NCI-H460 (cell line): ENCODE results near the gene ERBB4. TPM values are rescaled to one million over a fixed set of nuclear protein-coding genes. Genes with fewer than 3 reads are reported as not detected.
"Not testable (repeated sequence)": the region's sequence is repeated elsewhere in the genome, so short reads cannot be mapped to it uniquely, and the experiment has no call there.

Source experiments
- DNase-seq: peaks from one replicate; pipeline ENCODE4 v3.0.0-alpha.2; 2016; ENCODE audit warnings: low read depth; ENCODE audit errors: extremely low read depth
- total RNA-seq: library from RNA; depleted of rRNA; stranded (reverse); fragments of >200 nt; shearing (Covaris generic); gene quantifications from 2 replicates; pipeline ENCODE4 v1.2.3, GENCODE V29; 2014

Gene ERBB4
- total RNA-seq, 1 experiment from 2014 or later, result 0.32 TPM

DNA sequence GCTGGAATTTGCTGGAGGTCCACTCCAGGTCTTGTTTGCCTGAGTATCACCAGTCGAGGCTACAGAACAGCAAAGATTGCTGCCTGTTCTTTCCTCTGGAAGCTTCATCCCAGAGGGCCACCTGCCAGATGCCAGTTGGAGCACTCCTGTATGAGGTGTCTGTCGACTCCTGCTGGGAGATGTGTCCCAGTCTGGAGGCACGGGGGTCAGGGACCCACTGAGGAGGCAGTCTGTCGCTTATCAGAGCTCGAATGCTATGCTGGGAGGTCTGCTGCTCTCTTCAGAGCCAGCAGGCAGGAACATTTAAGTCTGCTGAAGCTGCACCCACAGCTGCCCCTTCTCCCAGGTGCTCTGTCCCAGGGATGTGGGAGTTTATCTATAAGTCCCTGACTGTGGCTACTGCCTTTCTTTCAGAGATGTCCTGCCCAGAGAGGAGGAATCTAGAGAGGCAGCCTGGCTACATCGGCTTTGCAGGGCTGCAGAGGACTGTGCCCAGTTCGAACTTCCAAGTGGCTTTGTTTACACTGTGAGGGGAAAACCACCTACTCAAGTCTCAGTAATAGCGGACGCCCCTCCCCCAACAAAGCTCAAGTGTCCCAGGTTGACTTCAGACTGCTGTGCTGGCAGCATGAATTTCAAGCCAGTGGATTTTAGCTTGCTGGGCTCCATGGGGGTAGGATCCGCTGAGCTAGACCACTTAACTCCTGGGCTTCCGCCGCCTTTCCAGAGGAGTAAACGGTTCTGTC is 301.1 kb downstream of the ERBB4 start:
- DNase-seq, result no peak

DNA sequence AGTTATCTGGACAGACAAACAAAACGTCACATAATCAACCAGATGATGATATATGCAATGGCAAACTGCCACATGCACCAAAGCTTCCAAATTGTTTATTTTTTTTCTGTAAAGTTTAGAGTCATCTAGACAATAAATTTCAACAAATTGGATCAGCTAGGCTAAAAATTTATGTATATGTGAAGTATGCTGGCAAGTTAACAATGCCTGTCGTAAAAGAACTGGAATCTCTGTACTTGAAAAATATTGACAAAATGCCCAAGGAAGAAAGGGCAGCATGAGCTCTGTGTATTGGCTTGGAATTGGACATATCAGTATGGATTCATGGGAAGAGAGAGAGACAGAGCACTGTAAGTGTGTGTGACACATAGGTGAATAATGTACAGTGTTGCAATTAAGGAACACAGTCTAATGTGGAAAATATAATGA is 309.8 kb downstream of the ERBB4 start:
- no peak for DNase-seq

DNA sequence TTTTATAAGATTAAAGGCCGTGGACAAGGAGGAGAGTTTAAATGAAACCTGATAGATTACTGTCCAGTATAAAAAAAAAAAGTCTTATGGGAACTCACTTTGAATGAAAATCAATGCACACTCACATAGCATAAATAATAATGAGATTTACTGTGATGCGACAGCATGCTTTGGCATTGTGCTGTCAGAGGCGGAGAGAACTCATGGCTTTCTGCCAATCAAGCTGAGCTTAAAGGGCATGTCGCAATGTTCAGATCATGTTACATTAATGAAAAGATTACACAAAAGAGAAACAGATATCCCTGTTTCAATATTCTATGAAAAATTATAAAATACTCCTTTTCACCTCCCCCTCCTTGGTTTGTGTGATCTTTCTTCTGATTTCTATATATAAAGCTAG is 310.8 kb downstream of the ERBB4 start:
- peak; percentile 78 for DNase-seq

DNA sequence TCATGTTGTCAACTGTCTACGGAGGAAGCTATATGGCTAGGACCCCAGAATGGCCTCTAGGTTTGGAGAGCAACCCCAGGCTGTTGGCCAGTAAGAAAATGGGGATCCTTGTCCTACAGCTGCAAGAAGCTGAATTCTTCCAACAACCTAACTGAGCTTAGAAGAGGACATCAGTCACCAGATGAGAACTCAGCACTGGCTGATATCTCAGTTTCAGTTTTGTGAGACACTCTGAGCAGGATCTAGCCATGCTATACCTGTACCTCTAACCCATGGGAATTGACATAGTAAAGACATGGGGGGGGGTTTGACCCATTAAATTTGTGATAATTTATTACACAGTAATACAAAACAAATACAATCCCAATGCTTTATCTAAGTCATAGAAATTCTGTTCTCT is 312.5 kb downstream of the ERBB4 start:
- no peak for DNase-seq

DNA sequence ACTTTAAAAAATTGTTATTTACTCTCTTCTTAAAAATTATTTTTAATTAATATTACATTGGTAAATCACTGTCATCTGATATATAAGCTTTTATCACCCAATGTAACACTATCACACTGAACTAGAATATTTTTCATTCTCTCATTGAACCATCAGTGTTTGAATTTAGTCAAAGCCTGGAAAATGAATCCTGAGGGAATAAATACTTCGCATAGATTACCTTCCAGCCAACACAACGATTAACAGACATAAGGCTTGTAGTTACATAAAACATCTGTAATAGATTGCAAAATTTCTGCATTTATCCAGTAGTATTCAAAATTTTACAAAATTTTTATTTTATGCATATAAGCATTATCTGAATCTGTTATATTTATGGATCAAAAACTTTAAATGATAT is 314.9 kb downstream of the ERBB4 start:
- no peak for DNase-seq

DNA sequence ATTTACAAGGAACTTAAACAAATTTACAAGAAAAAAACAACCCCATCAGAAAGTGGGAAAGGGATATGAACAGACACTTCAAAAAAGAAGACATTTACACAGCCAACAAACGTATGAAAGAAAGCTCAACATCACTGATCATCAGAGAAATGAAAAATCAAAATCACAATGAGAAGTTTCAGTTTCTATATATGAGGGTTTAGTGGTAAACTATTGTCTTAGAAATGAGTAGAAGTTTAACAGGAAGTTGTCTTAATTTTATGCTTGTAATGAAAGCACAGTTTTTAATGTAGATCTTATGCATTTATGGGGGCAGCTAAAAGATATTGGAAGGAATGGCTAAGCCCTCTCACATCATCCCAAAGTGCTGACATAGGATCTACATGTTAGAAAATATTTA is 325.4 kb downstream of the ERBB4 start:
- no peak for DNase-seq

DNA sequence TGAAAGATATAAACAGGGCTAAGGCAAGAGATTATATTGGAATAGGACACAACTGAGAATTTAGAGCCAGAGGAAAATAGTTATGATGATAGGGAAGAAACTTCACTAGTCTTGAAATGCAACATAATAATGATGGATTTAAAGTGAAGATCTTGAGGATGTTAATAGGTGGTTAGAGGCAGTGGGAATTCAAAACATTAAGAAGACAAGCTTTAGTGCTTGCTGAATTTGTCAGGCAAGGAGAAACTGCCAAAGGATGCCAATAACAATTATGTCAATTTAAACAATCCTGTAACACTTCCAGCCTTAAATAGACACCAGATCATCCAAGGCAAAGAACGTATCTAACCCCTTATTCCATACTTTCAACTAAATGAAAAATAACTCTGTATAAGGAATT is 330.1 kb downstream of the ERBB4 start:
- no peak for DNase-seq

DNA sequence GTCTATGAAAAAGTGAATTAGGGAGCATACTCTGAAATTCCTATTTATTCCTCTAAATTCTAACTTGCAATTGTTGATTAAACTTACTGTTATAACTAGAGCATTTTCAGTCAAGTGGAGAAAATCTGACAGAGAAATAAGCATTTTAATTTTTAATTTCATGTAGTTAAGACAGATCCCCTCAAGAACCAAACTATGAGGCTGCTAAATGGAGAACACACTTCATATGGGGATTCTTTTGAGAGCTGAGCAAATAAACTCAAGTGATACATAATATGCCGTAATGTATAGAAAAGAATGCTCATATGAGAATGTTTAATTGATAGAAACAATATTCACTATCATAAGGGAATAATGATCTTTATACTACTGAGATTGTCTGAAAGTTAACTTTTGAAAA is 340.8 kb downstream of the ERBB4 start:
- DNase-seq, result no peak

DNA sequence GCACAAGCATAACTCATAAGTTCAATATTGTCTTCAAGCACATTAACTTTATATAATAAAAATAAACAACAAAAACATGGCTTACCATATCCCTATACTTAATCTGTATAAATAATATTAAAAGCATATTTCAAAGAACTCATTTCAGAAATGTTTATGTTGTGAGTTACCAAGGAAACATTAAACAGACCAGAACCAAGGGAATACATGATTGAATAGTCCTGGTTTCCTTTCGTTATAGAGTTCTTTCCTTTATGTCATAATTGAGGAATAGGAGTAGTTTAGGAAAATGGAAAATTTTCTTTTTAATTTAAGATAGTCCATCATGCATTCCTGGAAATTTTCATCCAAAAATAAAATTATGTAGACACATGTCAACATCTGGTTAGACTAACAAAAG is 343.0 kb downstream of the ERBB4 start:
- no peak for DNase-seq

DNA sequence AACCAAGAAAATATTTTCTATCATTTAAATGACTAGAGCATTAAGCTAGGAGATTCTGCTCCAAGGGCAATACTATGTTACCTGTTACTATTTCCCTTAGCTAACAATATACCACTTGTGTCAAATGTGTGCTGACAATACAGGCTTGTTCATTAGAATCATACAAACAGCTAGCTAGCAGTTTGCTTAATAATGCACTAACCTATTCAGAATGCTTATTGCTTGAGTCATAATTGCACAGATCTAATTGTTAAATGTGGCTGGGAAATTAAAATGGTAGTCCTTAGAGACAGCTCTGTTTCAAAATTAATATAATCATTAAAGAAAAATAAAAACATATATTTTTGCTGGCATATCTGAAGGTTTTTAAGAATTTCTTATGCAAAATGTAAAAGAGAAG is 344.2 kb downstream of the ERBB4 start:
- DNase-seq, result no peak

DNA sequence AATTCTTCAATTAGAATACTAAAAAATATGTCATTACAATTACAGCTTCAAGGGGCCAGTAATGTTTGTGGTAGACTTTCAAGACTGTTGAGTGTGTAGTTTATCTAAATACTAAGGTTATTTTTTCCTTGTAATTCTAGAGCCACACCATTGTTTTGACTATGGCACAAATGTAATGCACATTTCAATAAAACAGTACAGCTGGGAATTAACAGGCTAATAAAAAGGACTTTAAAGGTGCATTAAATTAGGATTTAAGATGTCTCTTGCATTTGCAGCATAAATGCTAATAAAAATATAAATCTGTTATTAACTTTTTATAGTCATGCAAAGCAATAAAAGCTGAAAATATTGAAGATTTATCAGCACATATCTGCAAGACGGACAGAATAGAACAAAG is 344.8 kb downstream of the ERBB4 start:
- DNase-seq, result no peak

DNA sequence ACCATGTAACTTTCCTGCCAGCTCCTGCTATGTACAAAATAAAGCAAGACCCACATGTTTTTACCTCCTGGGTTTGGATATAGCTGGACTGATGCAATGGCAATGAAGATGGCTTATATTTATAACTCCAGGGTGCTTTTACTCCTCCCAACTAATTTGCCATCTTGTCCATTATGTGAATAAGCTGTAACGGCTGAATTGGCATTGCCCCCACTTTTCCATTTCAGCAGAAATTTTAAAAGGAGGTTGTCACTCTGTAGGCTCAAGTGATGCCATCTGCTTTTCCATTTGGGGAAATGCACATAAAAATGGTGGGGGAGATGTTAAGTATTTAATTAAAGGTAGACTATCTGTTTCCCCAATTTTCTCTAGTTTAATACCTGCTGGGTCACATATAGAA is 345.5 kb downstream of the ERBB4 start:
- no peak for DNase-seq

DNA sequence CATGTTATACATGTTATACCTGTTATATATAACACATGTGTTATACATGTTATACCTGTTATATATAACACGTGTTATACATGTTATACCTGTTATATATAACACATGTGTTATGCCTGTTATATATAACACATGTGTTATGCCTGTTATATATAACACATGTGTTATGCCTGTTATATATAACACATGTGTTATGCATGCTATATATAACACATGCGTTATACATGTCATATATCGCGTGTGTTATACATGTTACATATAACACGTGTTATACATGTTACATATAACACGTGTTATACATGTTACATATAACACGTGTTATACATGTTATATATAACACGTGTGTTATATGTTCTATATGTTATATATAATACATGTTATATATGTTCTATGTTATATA is 347.2 kb downstream of the ERBB4 start:
- DNase-seq, result not testable (repeated sequence)

DNA sequence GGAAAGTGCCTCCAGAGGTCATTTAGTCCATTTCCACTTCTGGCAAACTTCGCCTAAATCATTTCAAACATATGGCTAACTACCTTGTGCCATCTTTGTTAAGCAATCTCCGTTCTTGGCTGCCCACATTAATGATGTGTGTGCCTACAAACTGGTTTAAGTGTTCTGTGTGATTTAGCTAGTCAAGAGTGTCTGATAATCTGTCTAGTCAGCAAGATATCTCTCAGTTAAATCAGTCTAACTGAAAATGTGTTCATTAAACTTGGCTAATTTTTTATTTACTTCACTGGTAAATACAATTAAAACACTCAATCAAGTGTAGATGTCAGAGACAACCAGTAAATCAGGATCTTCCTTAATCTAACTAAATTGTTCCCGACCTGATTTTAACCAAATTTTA is 352.4 kb downstream of the ERBB4 start:
- DNase-seq, result no peak

DNA sequence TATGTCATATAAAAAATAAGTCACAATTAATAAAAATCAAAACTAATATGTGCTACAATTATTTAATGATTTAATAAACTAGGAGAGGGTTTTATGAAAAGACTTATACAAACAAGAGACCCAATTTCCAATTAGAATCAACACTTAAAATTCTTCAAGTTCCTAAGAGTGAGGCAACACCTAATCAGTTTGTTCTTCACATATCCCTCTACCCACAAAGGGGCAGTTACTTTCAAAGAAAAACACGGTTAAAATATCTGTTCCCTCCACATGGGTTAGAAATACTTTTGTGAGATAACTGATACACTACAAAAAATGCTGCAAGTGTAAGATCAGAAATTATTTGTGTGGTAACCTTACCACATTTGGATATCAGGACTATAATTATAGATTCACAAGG is 357.0 kb downstream of the ERBB4 start:
- DNase-seq, result no peak

DNA sequence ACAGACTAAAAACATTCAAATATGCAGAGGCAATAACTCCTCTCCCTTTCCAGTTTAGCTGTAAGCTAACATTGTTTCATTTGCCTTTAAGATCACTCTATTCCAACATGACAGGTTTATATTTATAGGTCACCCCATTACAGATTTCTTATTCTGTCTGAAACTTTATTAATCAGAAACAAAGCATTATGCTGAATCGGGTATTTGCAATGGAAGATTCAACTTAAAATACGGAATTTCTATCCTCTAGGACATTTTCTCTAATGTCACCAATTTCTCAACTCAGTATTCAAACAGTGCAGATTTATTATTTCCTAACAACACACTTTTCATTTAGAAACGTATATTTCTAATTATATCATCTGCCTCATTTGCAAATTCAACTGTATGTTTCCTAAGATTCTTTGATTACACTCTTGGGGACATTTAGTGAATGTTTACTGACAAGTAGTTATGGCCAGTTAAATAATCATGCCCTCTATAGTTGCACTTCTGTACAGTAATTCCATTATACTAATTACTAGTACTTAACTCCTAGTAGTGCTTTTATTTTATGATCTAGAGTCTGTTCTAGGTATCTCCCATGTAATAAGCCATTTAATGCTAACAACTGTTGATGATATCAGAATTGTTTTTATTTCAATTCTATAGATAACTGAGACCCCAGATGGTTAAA is 358.1 kb downstream of the ERBB4 start:
- no peak for DNase-seq

DNA sequence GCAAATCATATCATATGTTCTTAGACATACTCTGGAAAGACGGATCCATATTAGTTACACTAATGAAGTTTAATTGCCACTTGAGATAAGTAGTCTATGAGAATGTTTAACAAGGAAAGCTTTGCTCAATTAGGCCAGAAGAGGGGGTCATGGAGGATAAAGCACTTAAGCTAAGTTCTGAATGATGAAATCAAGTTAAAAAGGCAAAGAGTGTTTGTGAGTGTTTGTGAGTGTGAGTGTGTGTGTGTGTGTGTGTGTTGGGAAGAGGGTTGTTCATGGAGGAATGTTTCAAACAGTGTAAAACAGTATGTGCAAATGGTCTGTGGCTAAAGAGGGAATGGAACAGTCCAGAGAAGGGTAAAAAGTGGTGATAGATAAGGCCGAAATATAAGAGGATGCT is 360.9 kb downstream of the ERBB4 start:
- peak; percentile 1 for DNase-seq

DNA sequence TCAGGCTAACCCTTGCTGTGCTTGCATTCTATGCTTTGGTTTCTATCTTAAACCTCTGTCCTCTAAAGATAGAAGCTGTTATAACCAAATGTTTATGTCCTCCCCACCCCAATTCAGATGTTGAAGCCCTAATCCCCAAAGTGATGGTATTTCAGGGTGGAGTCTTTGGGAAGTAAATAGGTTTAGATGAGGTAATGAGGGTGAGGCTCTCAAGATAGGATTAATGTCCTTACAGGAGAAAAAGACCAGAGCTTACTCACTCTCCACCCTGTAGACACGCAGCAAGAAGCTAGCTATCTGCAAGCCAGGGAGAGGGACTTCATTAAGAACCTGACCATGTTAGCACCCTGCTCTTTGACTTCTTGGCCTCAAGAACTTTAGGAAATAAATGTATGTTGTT is 362.5 kb downstream of the ERBB4 start:
- no peak for DNase-seq

DNA sequence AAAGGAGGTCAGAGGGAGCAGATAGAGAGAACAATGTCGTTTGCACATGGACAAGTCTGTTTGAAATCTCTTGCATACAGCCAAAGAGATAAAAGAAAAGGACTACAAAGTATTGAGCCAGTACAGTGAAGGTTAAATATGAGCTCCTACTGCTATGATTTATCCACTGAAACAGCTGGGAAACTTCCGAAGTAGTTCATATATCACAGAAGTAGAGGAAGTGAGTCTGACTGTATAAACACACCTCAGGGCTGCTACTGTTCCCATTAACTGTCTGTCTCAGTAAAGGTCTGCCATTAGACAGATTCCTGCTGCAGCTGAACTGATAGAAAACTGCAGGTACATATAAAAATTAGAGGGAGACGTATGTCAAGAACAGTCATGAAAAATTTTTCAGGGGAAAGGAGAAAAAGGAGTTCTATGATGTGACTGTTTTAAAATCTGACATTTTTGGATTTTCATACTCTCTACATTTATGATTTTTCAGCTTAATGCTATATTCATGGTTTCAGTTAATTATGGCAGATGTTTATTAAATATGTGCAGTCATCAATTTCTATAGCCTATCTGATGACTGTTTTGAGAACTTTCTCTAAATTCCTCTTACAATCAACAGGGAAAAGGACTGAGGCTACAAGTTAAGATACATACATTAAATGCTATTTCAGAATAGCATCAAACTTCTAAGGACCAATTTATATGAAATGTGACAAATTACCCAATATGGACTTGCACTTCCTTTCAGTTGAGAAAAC is 364.7 kb downstream of the ERBB4 start:
- no peak for DNase-seq

DNA sequence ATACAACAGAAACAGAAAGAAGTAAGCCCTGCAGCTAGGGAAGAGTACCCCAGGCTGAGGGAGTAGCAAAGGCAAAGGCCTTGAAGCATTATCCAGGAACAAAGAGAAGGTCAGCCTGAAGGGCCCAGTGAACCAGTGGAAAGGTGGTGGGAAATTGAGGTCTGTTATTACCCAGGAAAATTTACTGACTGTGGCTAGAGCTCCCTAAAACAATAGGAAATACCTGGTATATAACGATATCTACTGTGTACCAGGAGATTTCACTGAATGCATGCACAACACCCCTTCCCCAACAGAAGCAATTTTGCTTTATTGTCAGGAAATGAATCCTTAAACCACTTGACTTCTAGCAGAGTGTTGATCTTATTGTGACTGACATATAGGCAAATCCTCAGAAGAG is 365.3 kb downstream of the ERBB4 start:
- no peak for DNase-seq

DNA sequence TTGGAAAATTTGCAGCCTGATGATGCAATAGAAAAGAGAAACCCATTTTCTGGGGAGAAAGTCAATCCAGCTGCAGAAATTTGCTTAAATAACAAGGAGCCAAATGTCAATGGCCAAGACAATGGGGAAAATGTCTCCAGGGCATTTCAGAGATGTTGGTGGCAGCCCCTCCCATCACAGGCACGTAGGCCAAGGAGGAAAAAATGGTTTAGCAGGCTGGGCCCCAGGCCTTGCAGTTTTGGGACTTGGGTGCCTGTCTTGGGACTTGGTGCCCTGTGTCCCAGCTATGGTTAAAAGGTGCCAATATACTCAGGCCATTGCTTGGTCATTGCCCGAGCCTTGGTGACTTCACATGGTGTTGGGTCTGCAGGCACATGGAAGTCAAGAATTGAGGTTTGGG is 368.2 kb downstream of the ERBB4 start:
- no peak for DNase-seq

DNA sequence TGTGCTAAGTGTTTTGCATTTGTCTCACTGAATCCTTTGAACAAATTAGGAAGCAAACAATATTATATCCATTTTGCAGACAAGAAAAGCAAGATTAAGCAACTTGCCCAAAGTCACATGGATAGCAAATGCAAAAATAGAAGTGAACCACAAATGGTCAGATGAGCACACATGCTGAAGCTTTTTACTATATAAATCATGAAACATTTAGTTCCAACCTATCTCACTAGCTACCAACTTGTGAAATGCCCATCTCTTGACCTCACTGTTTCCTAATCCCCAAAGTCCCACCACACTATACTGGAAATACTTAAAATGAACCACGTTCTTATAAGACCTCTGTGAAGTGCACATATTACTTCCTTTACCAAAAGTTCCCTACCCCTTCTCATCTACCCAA is 380.5 kb downstream of the ERBB4 start:
- DNase-seq, result no peak
